HepG2 (cell line): ENCODE results near the gene FGF16. TPM values are rescaled to one million over a fixed set of nuclear protein-coding genes. Genes with fewer than 3 reads are reported as not detected.

Source experiments
- ATAC-seq: fragments of 200-7000 bp; cut with Tn5 transposase; 3 replicates; pipeline ENCODE4 v1.9.1; 2020; ENCODE audit warnings: mild to moderate bottlenecking, moderate library complexity
- BruUV-seq: library from RNA; stranded (reverse); fragments of 400-500 nt; replicated peaks from 2 replicates; lab custom pipeline; 2021; lab: Mats Ljungman, UMichigan
- CTCF ChIA-PET: fragments of 300-600 bp; formaldehyde crosslinking; extraction: SDS; loops from one replicate; lab custom pipeline; 2021; ENCODE audit warnings: low total read pairs, inconsistent platforms, low intra/inter-chr PET ratio; lab: Yijun Ruan, JAX
- POLR2A ChIA-PET: fragments of 350-600 bp; sonication (Branson Sonifier 250); formaldehyde crosslinking; loops from one replicate; lab custom pipeline; 2020; ENCODE audit warnings: antibody characterized with exemption, inconsistent platforms; lab: Yijun Ruan, JAX
- DNase-seq: peaks from one replicate; pipeline ENCODE4 v3.0.0-alpha.2; 2015; ENCODE audit warnings: low spot score
- FAIRE-seq: peaks from 3 replicates; lab custom pipeline; 2011; peaks lifted over from hg19 to GRCh38; lab: Jason Lieb, UNC
- H2AFZ ChIP-seq: one replicate; pipeline ENCODE4 v1.6.1; 2011; ENCODE audit warnings: low read length, inconsistent platforms
- H3K27ac ChIP-seq: fragments of 300-600 bp; 3 replicates; pipeline ENCODE4 v1.8.0; 2011; ENCODE audit warnings: mixed run types, mild to moderate bottlenecking, mixed read lengths, low read length, inconsistent platforms; ENCODE audit not compliant: insufficient read depth; ENCODE audit errors: extremely low read length
- H3K27me3 ChIP-seq, 2 experiments: fragments of 200-600 bp in 1 of 2; 2 replicates in 1 of 2; 3 replicates in 1 of 2; pipeline versions ENCODE4 v1.6.0 to v1.8.0; 2011; ENCODE audit warnings: low read length in 2 of 2, mild to moderate bottlenecking in 2 of 2, moderate library complexity in 2 of 2, inconsistent platforms in 1 of 2; ENCODE audit not compliant: insufficient read depth in 2 of 2, control insufficient read depth in 1 of 2
- H3K36me3 ChIP-seq, 2 experiments: fragments of 200-600 bp in 1 of 2; replicated peaks in 1 of 2; 2 replicates in 1 of 2; 3 replicates in 1 of 2; pipeline versions ENCODE4 v1.5.1 to v1.8.0; 2011; ENCODE audit warnings: low read length in 2 of 2, inconsistent platforms in 1 of 2; ENCODE audit not compliant: insufficient read depth in 2 of 2, control insufficient read depth in 1 of 2
- H3K4me1 ChIP-seq: 2 replicates; pipeline ENCODE4 v1.5.1; 2012; ENCODE audit warnings: low read length, inconsistent platforms; ENCODE audit not compliant: insufficient read depth
- H3K4me2 ChIP-seq: 2 replicates; pipeline ENCODE4 v1.6.0; 2011; ENCODE audit warnings: low read depth, low read length, inconsistent platforms
- H3K4me3 ChIP-seq, 3 experiments: fragments of 200-600 bp in 1 of 3; sonication (generic), shearing (Covaris generic) in 1 of 3; replicated peaks in 1 of 3; 2 replicates each; pipeline ENCODE4 v1.5.1; 2011 to 2016; ENCODE audit warnings: low read length in 3 of 3, inconsistent platforms in 2 of 3, low read depth in 2 of 3, mild to moderate bottlenecking in 2 of 3, control low read depth in 1 of 3, mixed read lengths in 1 of 3; ENCODE audit not compliant: insufficient read depth in 1 of 3
- H3K79me2 ChIP-seq: one replicate; pipeline ENCODE4 v1.6.1; 2011; ENCODE audit warnings: low read length, inconsistent platforms; ENCODE audit not compliant: insufficient read depth
- H3K9ac ChIP-seq: 2 replicates; pipeline ENCODE4 v1.6.0; 2011; ENCODE audit warnings: mild to moderate bottlenecking, low read depth, low read length, inconsistent platforms; ENCODE audit not compliant: insufficient read depth
- H3K9me3 ChIP-seq: 2 replicates; pipeline ENCODE4 v1.5.1; 2012; ENCODE audit warnings: mild to moderate bottlenecking, low read length
- H4K20me1 ChIP-seq: 2 replicates; pipeline ENCODE4 v1.6.0; 2011; ENCODE audit warnings: inconsistent platforms, mild to moderate bottlenecking, low read length, moderate library complexity; ENCODE audit not compliant: insufficient read depth
- ATF7 ChIP-seq, 2 experiments: fragments of 450-650 bp in 1 of 2; sonication (generic) in 1 of 2; formaldehyde crosslinking in 1 of 2; IDR thresholded peaks; 2 replicates each; pipeline versions ENCODE4 v1.4.0 to v1.6.1; 2016 to 2020; ENCODE audit warnings: antibody characterized with exemption in 1 of 2, mild to moderate bottlenecking in 1 of 2, missing genetic modification reagents in 1 of 2
- CEBPB ChIP-seq: IDR thresholded peaks from 2 replicates; pipeline ENCODE4 v1.6.1; 2011; ENCODE audit warnings: low read depth, low read length, improper control_type of control experiment, borderline replicate concordance
- MXD4 ChIP-seq: IDR thresholded peaks from 2 replicates; pipeline ENCODE4 v1.6.1; 2016; ENCODE audit warnings: mild to moderate bottlenecking, missing biosample characterization, missing genetic modification reagents
- NFRKB ChIP-seq: fragments of 450-650 bp; IDR thresholded peaks from 2 replicates; pipeline ENCODE4 v1.6.1; 2017
- RAD51 ChIP-seq: fragments of 450-650 bp; IDR thresholded peaks from 2 replicates; pipeline ENCODE4 v1.6.1; 2016; ENCODE audit warnings: borderline replicate concordance
- ZNF207 ChIP-seq: fragments of 450-650 bp; IDR thresholded peaks from 2 replicates; pipeline ENCODE4 v1.6.1; 2016; ENCODE audit warnings: antibody characterized with exemption, borderline replicate concordance
- ZSCAN25 ChIP-seq: sonication (generic); formaldehyde crosslinking; IDR thresholded peaks from 2 replicates; pipeline ENCODE4 v1.8.0; 2022; ENCODE audit warnings: mild to moderate bottlenecking, missing genetic modification reagents
- WGBS: methylation state at CpG from one replicate; pipeline ENCODE4 v1.1.6; 2017; ENCODE audit warnings: low lambda C conversion rate; 5-methylcytosine and 5-hydroxymethylcytosine counted together
- in situ Hi-C: cut with HindIII; loops from 2 replicates; pipeline ENCODE4 v1.10.0; 2017; ENCODE audit warnings: low pct_unique_long_range_greater_than_20kb; ENCODE audit not compliant: extremely low pct_ligation_motif_present
- intact Hi-C: fragments of 100-400 bp; cut with micrococcal nuclease; formaldehyde crosslinking; loops from one replicate; pipeline ENCODE4 v1.10.0; 2022; ENCODE audit not compliant: unreplicated experiment
- polyA plus RNA-seq, 8 experiments: library from polyadenylated mRNA; depleted of rRNA in 3 of 8; stranded (reverse) in 7 of 8; unstranded in 1 of 8; fragments of >200 nt; fragmentation: Illumina TruSeq in 4 of 8; extraction: Trizol in 4 of 8; gene quantifications; 2 replicates each; pipeline versions ENCODE4 v1.2.1 to v1.2.3, GENCODE V29; 2011 to 2016; ENCODE audit warnings: low read depth in 4 of 8, missing spikeins in 1 of 8, mixed read lengths in 1 of 8; ENCODE audit not compliant: insufficient read depth in 1 of 8
- total RNA-seq, 5 experiments: library from RNA; depleted of rRNA; stranded (reverse); fragments of >200 nt; fragmentation: Illumina TruSeq; extraction: Trizol; gene quantifications; 2 replicates each; pipeline ENCODE4 v1.2.3, GENCODE V29; 2016; ENCODE audit warnings: low read depth in 1 of 5
- TF ChIP-seq, protein P1 (sequence below): sonication (generic); formaldehyde crosslinking; IDR thresholded peaks from 2 replicates; pipeline ENCODE4 v1.8.0; 2022; ENCODE audit warnings: mild to moderate bottlenecking, missing genetic modification reagents, moderate library complexity

Gene FGF16
- total and polyA plus RNA-seq, 2 of the 13 experiments (the other 11 are each of a cell fraction or from before 2014, with no cell fraction given) = not detected

DNA sequence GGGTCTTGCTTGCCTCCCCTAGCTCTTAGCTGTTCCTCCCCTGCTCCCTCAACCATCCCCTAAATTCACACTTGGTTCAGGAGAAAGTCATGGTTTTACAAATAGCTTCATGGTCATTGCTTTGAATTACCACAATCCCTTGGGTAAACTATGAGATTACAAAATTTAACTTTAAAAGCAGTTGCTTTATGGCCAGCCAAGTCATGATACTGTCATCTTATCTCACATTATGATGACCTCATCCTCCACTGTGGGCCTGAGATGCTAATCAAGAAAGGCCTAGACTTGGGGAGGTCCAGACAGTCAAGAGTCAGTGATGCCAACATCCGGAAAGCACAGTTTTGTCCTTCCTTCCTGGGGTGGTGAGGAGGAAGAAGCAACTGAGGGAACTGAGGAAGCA lies 10.5 kb upstream of the FGF16 start:
- TF ChIP-seq MXD4 = no peak
- peak; percentile 61 for TF ChIP-seq ATF7 (IDR thresholded peaks at IDR 0.05)
- TF ChIP-seq ATF7 (CRISPR knock-in tag; IDR thresholded peaks at IDR 0.05) = no peak
- TF ChIP-seq NFRKB = no peak
- TF ChIP-seq CEBPB = no peak
- no peak for TF ChIP-seq ZNF207
- TF ChIP-seq, protein P1, sequence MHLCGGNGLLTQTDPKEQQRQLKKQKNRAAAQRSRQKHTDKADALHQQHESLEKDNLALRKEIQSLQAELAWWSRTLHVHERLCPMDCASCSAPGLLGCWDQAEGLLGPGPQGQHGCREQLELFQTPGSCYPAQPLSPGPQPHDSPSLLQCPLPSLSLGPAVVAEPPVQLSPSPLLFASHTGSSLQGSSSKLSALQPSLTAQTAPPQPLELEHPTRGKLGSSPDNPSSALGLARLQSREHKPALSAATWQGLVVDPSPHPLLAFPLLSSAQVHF (CRISPR knock-in tag) = no peak
- Histone ChIP-seq H3K27me3 (no peaks in the 10 kb centered on the region), H4K20me1 (no peaks in the 10 kb centered on the region), H3K9me3 (no peaks in the 10 kb centered on the region), H3K9ac (no peak overlapping the region), H3K27ac (no peak overlapping the region), H3K79me2 (no peaks in the 10 kb centered on the region), H3K4me1 (no peaks in the 10 kb centered on the region), H2AFZ (no peak overlapping the region), H3K4me2 (no peak overlapping the region), H3K4me3 (no peak overlapping the region), H3K36me3 (no peaks in the 10 kb centered on the region)
- no peak for ATAC-seq
- no peak for DNase-seq
- CTCF ChIA-PET = no interaction called here
- in situ Hi-C loops (no loop called here), intact Hi-C loops (no loop called here)
- POLR2A ChIA-PET = no interaction called here
- WGBS = 80% methylated on average over 1 of the region's 1 CpG
- FAIRE-seq = no peak
- no TSS peak for BruUV-seq

DNA sequence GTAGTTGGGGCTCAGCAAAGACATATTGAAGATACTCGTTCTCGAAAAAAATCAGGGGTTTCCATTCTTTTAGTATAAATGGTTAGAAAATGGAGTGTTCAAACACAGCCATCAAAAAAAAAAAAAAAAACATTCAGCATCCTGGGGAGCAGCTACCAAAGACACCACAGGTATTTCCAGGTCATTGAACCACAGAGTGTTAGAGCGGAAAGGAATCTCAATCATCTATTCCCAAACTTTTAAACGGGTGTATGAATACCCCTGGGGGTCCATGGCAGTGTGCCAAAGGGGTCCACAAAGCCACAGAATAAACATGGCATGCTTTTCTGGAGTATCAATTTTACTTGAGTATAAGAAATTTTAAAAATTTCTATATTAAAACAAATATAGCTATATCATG lies 6.9 kb upstream of the FGF16 start:
- no peak for ATAC-seq
- Histone ChIP-seq H3K4me1 (no peaks in the 10 kb centered on the region), H3K27me3 (no peaks in the 10 kb centered on the region), H3K36me3 (no peaks in the 10 kb centered on the region), H2AFZ (no peak overlapping the region), H3K9ac (no peak overlapping the region), H4K20me1 (no peaks in the 10 kb centered on the region), H3K27ac (no peak overlapping the region), H3K4me2 (no peak overlapping the region), H3K79me2 (no peaks in the 10 kb centered on the region), H3K9me3 (no peaks in the 10 kb centered on the region), H3K4me3 (no peak overlapping the region)
- BruUV-seq = no TSS peak
- POLR2A ChIA-PET = no interaction called here
- DNase-seq = no peak
- in situ Hi-C loops (no loop called here), intact Hi-C loops (no loop called here)
- 0% methylated on average over 3 of the region's 4 CpGs for WGBS
- no peak for TF ChIP-seq RAD51
- no peak for TF ChIP-seq ZSCAN25 (CRISPR knock-in tag)
- FAIRE-seq = no peak
- CTCF ChIA-PET = no interaction called here
